Measurements from ENCODE around the gene LPO. TPM values are rescaled to one million over a fixed set of nuclear protein-coding genes. Genes with fewer than 3 reads are reported as not detected.
A peak's percentile ranks its signal among the peaks of the same experiment; 100 is the strongest.

The LPO gene
- total RNA-seq, 1 experiment from 2014 or later, result 0.54 TPM

GRCh38 chr17:58303971-58304749, 65.8 kb downstream of the LPO start:
- no peaks in the 10 kb centered on the region for H3K27me3 Mint-ChIP-seq (ENCODE audit: insufficient read depth, unreplicated experiment)
- POLR2A ChIA-PET, result no interaction called here
- TF ChIP-seq, protein P1, sequence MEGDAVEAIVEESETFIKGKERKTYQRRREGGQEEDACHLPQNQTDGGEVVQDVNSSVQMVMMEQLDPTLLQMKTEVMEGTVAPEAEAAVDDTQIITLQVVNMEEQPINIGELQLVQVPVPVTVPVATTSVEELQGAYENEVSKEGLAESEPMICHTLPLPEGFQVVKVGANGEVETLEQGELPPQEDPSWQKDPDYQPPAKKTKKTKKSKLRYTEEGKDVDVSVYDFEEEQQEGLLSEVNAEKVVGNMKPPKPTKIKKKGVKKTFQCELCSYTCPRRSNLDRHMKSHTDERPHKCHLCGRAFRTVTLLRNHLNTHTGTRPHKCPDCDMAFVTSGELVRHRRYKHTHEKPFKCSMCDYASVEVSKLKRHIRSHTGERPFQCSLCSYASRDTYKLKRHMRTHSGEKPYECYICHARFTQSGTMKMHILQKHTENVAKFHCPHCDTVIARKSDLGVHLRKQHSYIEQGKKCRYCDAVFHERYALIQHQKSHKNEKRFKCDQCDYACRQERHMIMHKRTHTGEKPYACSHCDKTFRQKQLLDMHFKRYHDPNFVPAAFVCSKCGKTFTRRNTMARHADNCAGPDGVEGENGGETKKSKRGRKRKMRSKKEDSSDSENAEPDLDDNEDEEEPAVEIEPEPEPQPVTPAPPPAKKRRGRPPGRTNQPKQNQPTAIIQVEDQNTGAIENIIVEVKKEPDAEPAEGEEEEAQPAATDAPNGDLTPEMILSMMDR (IDR thresholded peaks at IDR 0.05; ENCODE audit: insufficient read depth in 1 of 2, low read depth in 1 of 2, low read length in 1 of 2, severe bottlenecking in 1 of 2, unreplicated experiment in 1 of 2), result peak; percentile 85 to 91
- H3K4me1 ChIP-seq, result no peaks in the 10 kb centered on the region
- no peak overlapping the region for H3K4me3 ChIP-seq (ENCODE audit: low read depth, low read length)
- H3K27ac Mint-ChIP-seq (ENCODE audit: unreplicated experiment), result no peak overlapping the region
- H3K27me3 ChIP-seq (replicated peaks; ENCODE audit: control insufficient read depth, insufficient read depth, low read length), result no peaks in the 10 kb centered on the region
- no TSS peak for BruUV-seq (replicated peaks)
- H3K36me3 Mint-ChIP-seq (ENCODE audit: insufficient read depth, unreplicated experiment), result no peaks in the 10 kb centered on the region
- no peaks in the 10 kb centered on the region for H3K36me3 ChIP-seq (ENCODE audit: control insufficient read depth, insufficient read depth, low read length)
- no peak overlapping the region for H3K4me3 Mint-ChIP-seq (ENCODE audit: unreplicated experiment)
- H3K9me3 ChIP-seq, result no peaks in the 10 kb centered on the region
- peak; percentile 69 to 76 for DNase-seq
- H3K4me1 Mint-ChIP-seq (ENCODE audit: low read depth, unreplicated experiment), result peaks cover 5% of the 10 kb centered on the region
- CTCF ChIA-PET, result interaction anchor here (0.7 to 2.1 kb wide), 6 partner anchors 12 to 113 kb away, joined by 3 to 8 read pairs (median 3); partner anchors contain the start of gene RNF43
- intact Hi-C loops (cut with micrococcal nuclease; ENCODE audit: unreplicated experiment), result loop anchor here (1.0 kb wide), 1 partner anchor 143 kb away; no protein-coding TSS in a partner anchor
- no peaks in the 10 kb centered on the region for H3K9me3 Mint-ChIP-seq (ENCODE audit: unreplicated experiment)

DNA sequence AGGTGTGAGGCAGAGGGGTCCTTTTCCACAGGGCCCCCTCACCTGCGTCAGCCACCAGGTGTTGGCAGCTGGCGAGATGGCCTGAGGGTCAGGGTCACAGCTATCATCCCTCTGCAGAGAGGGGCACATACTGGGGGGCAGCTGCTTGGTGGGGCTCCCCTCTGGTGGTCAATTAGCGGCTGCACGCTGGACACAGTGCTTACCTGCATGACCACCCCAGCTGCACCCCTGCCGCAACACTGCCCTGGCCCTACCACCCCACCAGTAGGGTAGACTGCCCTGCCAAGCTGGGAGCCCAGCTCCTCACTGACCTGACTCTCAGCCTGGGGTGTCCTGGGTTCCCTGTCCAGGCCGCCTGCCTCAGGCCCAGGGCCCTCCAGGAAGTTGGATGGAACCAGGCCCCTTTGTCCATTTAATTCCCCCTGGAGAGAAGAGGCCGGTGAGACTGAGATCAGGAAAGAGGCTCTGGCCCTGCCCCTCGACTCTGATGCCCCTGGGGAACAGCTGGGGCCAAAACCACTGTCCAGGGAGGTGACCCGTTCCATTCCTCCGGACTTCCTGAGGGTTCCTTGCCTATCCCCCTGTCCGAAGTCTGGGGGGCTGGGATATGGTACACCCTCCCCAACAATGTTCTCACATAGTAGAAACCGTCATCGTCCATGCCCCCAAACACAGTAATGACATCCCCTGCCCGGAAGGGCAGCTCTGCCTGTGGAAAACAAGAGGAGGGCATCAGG, 66.5 kb downstream of the LPO start:
- no peak for DNase-seq
- BruUV-seq (replicated peaks), result no TSS peak
- H3K4me3 ChIP-seq (ENCODE audit: low read depth, low read length), result no peak overlapping the region
- no peaks in the 10 kb centered on the region for H3K4me1 ChIP-seq
- intact Hi-C loops (cut with micrococcal nuclease; ENCODE audit: unreplicated experiment), result loop anchor here (1.0 kb wide), 1 partner anchor 142 kb away; no protein-coding TSS in a partner anchor
- H3K4me3 Mint-ChIP-seq (ENCODE audit: unreplicated experiment), result no peak overlapping the region
- no peak overlapping the region for H3K27ac Mint-ChIP-seq (ENCODE audit: unreplicated experiment)
- no peaks in the 10 kb centered on the region for H3K9me3 ChIP-seq
- ChIA-PET POLR2A (no interaction called here), CTCF (interaction anchor here (0.8 to 2.1 kb wide), 5 partner anchors 11 to 135 kb away, joined by 3 to 11 read pairs (median 5); partner anchors contain the start of genes MPO and RNF43)
- H3K36me3 ChIP-seq (ENCODE audit: control insufficient read depth, insufficient read depth, low read length), result no peaks in the 10 kb centered on the region
- no peaks in the 10 kb centered on the region for H3K27me3 Mint-ChIP-seq (ENCODE audit: insufficient read depth, unreplicated experiment)
- no peaks in the 10 kb centered on the region for H3K9me3 Mint-ChIP-seq (ENCODE audit: unreplicated experiment)
- no peaks in the 10 kb centered on the region for H3K27me3 ChIP-seq (replicated peaks; ENCODE audit: control insufficient read depth, insufficient read depth, low read length)
- no peaks in the 10 kb centered on the region for H3K36me3 Mint-ChIP-seq (ENCODE audit: insufficient read depth, unreplicated experiment)
- TF ChIP-seq, protein P1 (IDR thresholded peaks at IDR 0.05; ENCODE audit: insufficient read depth in 1 of 2, low read depth in 1 of 2, low read length in 1 of 2, severe bottlenecking in 1 of 2, unreplicated experiment in 1 of 2), result no peak
- peaks cover 5% of the 10 kb centered on the region for H3K4me1 Mint-ChIP-seq (ENCODE audit: low read depth, unreplicated experiment)

DNA sequence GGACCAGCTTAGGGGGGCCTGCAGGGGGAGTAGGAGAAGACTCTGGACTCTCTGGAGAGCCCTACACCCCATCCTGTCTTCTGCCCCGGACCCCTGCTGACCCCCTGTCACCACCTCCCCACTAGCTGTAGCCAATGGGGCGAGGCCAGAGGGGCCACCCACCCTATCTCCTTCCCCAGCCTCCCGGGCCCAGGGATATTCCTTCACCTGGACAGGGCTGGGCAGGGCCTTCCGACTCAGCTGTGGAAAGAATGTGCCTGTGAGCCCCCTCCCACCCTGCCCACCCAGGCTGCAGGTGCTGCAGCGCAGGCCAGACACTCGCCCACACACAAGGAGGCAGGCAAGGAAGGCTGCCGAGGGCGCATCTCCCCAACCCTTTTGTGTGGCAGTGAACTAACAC, 67.2 kb downstream of the LPO start:
- H3K4me3 Mint-ChIP-seq (ENCODE audit: unreplicated experiment), result no peak overlapping the region
- no peak overlapping the region for H3K27ac Mint-ChIP-seq (ENCODE audit: unreplicated experiment)
- peaks cover 5% of the 10 kb centered on the region for H3K4me1 Mint-ChIP-seq (ENCODE audit: low read depth, unreplicated experiment)
- TF ChIP-seq, protein P1 (IDR thresholded peaks at IDR 0.05; ENCODE audit: insufficient read depth in 1 of 2, low read depth in 1 of 2, low read length in 1 of 2, severe bottlenecking in 1 of 2, unreplicated experiment in 1 of 2), result no peak
- no peaks in the 10 kb centered on the region for H3K27me3 Mint-ChIP-seq (ENCODE audit: insufficient read depth, unreplicated experiment)
- CTCF ChIA-PET, result interaction anchor here (0.8 to 3.2 kb wide), 4 partner anchors 12 to 134 kb away, joined by 5 to 16 read pairs (median 10); partner anchors contain the start of genes MPO and RNF43
- BruUV-seq (replicated peaks), result no TSS peak
- H3K9me3 ChIP-seq, result no peaks in the 10 kb centered on the region
- H3K27me3 ChIP-seq (replicated peaks; ENCODE audit: control insufficient read depth, insufficient read depth, low read length), result no peaks in the 10 kb centered on the region
- intact Hi-C loops (cut with micrococcal nuclease; ENCODE audit: unreplicated experiment), result no loop called here
- no peaks in the 10 kb centered on the region for H3K36me3 ChIP-seq (ENCODE audit: control insufficient read depth, insufficient read depth, low read length)
- no peaks in the 10 kb centered on the region for H3K36me3 Mint-ChIP-seq (ENCODE audit: insufficient read depth, unreplicated experiment)
- POLR2A ChIA-PET, result no interaction called here
- H3K9me3 Mint-ChIP-seq (ENCODE audit: unreplicated experiment), result no peaks in the 10 kb centered on the region
- H3K4me3 ChIP-seq (ENCODE audit: low read depth, low read length), result no peak overlapping the region
- no peaks in the 10 kb centered on the region for H3K4me1 ChIP-seq
- DNase-seq, result no peak

Data from Caco-2 (cell line).